Gastroesophageal sphincter (tissue), 4 donors: ENCODE results near the gene FSTL1. TPM values are rescaled to one million over a fixed set of nuclear protein-coding genes. Genes with fewer than 3 reads are reported as not detected.

Experiments used
- ATAC-seq: fragments of 150-250 bp; one replicate; pipeline ENCODE4 v1.9.1; 2016; ENCODE audit warnings: mild to moderate bottlenecking, moderate library complexity
- H3K27ac ChIP-seq, 4 donors: fragments of 200-600 bp; sonication (generic) in 3 of 4; 1 replicate in 3 of 4; 2 replicates in 1 of 4; pipeline ENCODE4 v1.5.1; 2016 to 2019
- H3K27me3 ChIP-seq: fragments of 200-600 bp; sonication (generic); one replicate; pipeline ENCODE4 v1.5.1; 2019
- H3K36me3 ChIP-seq, 2 donors: fragments of 200-600 bp; sonication (generic); one replicate each; pipeline ENCODE4 v1.5.1; 2019; ENCODE audit warnings: control low read depth in 1 of 2
- H3K4me1 ChIP-seq, 3 donors: fragments of 200-600 bp; sonication (generic); 1 replicate in 2 of 3; 2 replicates in 1 of 3; pipeline ENCODE4 v1.5.1; 2016 to 2019; ENCODE audit warnings: control low read depth in 2 of 3
- H3K4me3 ChIP-seq, 2 donors: fragments of 200-600 bp; sonication (generic); one replicate each; pipeline ENCODE4 v1.5.1; 2019; ENCODE audit warnings: mild to moderate bottlenecking in 1 of 2, moderate library complexity in 1 of 2
- H3K9me3 ChIP-seq, 3 donors: fragments of 200-600 bp; sonication (generic); one replicate each; pipeline ENCODE4 v1.5.1; 2017 to 2019; ENCODE audit warnings: control low read depth in 2 of 3
- CTCF ChIP-seq, 4 experiments: fragments of 200-600 bp in 2 of 4; fragments of 450-650 bp in 2 of 4; sonication (generic) in 1 of 4; IDR thresholded peaks; one replicate each; pipeline ENCODE4 v1.5.1; 2017 to 2019; ENCODE audit warnings: antibody characterized with exemption in 4 of 4, mild to moderate bottlenecking in 2 of 4, moderate library complexity in 2 of 4
- EP300 ChIP-seq: sonication (generic); formaldehyde crosslinking; IDR thresholded peaks from one replicate; pipeline ENCODE4 v1.6.1; 2017; ENCODE audit warnings: antibody characterized with exemption, mild to moderate bottlenecking
- POLR2A ChIP-seq, 2 donors: fragments of 450-650 bp; IDR thresholded peaks; one replicate each; pipeline ENCODE4 v1.6.1; 2017; ENCODE audit warnings: antibody characterized with exemption in 2 of 2, mild to moderate bottlenecking in 2 of 2, moderate library complexity in 1 of 2
- POLR2AphosphoS5 ChIP-seq: sonication (generic); formaldehyde crosslinking; IDR thresholded peaks from one replicate; pipeline ENCODE4 v1.6.1; 2017; ENCODE audit warnings: antibody characterized with exemption
- WGBS, 2 donors: methylation state at CpG; one replicate each; pipeline ENCODE4 v1.1.5; 2018; ENCODE audit warnings: low coverage in 1 of 2; 5-methylcytosine and 5-hydroxymethylcytosine counted together
- total RNA-seq, 4 donors: library from RNA; depleted of rRNA; stranded (reverse); fragments of >200 nt; gene quantifications; one replicate each; pipeline ENCODE4 v1.1.0, GENCODE V29; 2016

The FSTL1 gene
- total RNA-seq, 4 donors from 2014 or later = 343 to 1,189 (median 766) TPM

- peak overlapping the region in 2 of 4 donors; percentile 20 to 91 for H3K27ac ChIP-seq
- peaks cover 4 to 37% of the 10 kb centered on the region in 2 donors for H3K36me3 ChIP-seq
- WGBS, 2 donors = 66 to 67% methylated on average over 3 to 6 of the region's 6 CpGs
- H3K9me3 ChIP-seq = no peaks in the 10 kb centered on the region
- no peak for TF ChIP-seq EP300
- no peak for TF ChIP-seq POLR2AphosphoS5
- TF ChIP-seq POLR2A (IDR thresholded peaks at IDR 0.05) = no peak
- TF ChIP-seq CTCF (IDR thresholded peaks at IDR 0.05) = no peak
- H3K4me1 ChIP-seq = peaks cover 22 to 84% (median 40%) of the 10 kb centered on the region in 3 donors
- no peaks in the 10 kb centered on the region for H3K27me3 ChIP-seq
- no peak overlapping the region for H3K4me3 ChIP-seq
- no peak for ATAC-seq
Measured at GRCh38 chr3:120415756-120416155, 35.0 kb downstream of the FSTL1 start.

GRCh38 chr3:120410541-120410940 is 40.3 kb downstream of the FSTL1 start:
- no peaks in the 10 kb centered on the region for H3K27me3 ChIP-seq

GRCh38 chr3:120410116-120410515 is 40.7 kb downstream of the FSTL1 start:
- no peaks in the 10 kb centered on the region for H3K27me3 ChIP-seq
- H3K36me3 ChIP-seq = peaks cover 10 to 84% of the 10 kb centered on the region in 2 donors
- H3K27ac ChIP-seq = no peak overlapping the region
- no peak overlapping the region for H3K4me3 ChIP-seq
- H3K4me1 ChIP-seq = peaks cover 0 to 43% (median 5%) of the 10 kb centered on the region in 3 donors
- TF ChIP-seq POLR2AphosphoS5 = no peak
- TF ChIP-seq CTCF (IDR thresholded peaks at IDR 0.05) = no peak
- no peak for TF ChIP-seq POLR2A (IDR thresholded peaks at IDR 0.05)
- TF ChIP-seq EP300 = no peak
- 71% methylated on average over 1 to 3 of the region's 3 CpGs for WGBS, 2 donors
- no peak for ATAC-seq
- H3K9me3 ChIP-seq = no peaks in the 10 kb centered on the region

More at GRCh38 chr3:120410541-120410940, 40.3 kb downstream of the FSTL1 start:
- Histone ChIP-seq H3K4me1 (peaks cover 0 to 39% (median 5%) of the 10 kb centered on the region in 3 donors), H3K4me3 (no peak overlapping the region), H3K36me3 (peaks cover 10 to 84% of the 10 kb centered on the region in 2 donors), H3K27ac (peak overlapping the region in 1 of 4 donors; percentile 1), H3K9me3 (no peaks in the 10 kb centered on the region)
- no peak for ATAC-seq
- WGBS, 2 donors = 13 to 57% methylated on average over 1 of the region's 1 CpG
- no peak for TF ChIP-seq POLR2A (IDR thresholded peaks at IDR 0.05)
- no peak for TF ChIP-seq CTCF (IDR thresholded peaks at IDR 0.05)
- TF ChIP-seq EP300 = no peak
- no peak for TF ChIP-seq POLR2AphosphoS5

- no peak for ATAC-seq
- H3K27ac ChIP-seq = peak overlapping the region in 1 of 4 donors; percentile 1
- H3K27me3 ChIP-seq = no peaks in the 10 kb centered on the region
- H3K4me3 ChIP-seq = no peak overlapping the region
- no peak for TF ChIP-seq EP300
- no peak for TF ChIP-seq POLR2A (IDR thresholded peaks at IDR 0.05)
- TF ChIP-seq CTCF (IDR thresholded peaks at IDR 0.05) = no peak
- TF ChIP-seq POLR2AphosphoS5 = no peak
- WGBS, 2 donors = 64 to 79% methylated on average over 2 of the region's 2 CpGs
- peaks cover 0 to 32% (median 5%) of the 10 kb centered on the region in 3 donors for H3K4me1 ChIP-seq
- H3K9me3 ChIP-seq = no peaks in the 10 kb centered on the region
- peaks cover 15 to 98% of the 10 kb centered on the region in 2 donors for H3K36me3 ChIP-seq
Measured at GRCh38 chr3:120407508-120408287, 43.1 kb downstream of the FSTL1 start.

- ATAC-seq = no peak
- H3K27me3 ChIP-seq = no peaks in the 10 kb centered on the region
Measured at GRCh38 chr3:120404876-120405275, 45.9 kb downstream of the FSTL1 start.

More at GRCh38 chr3:120404876-120405275, 45.9 kb downstream of the FSTL1 start:
- TF ChIP-seq CTCF (IDR thresholded peaks at IDR 0.05) (no peak), POLR2AphosphoS5 (no peak), POLR2A (IDR thresholded peaks at IDR 0.05) (no peak), EP300 (no peak)
- Histone ChIP-seq H3K4me3 (no peak overlapping the region), H3K36me3 (peaks cover 13 to 99% of the 10 kb centered on the region in 2 donors), H3K9me3 (no peaks in the 10 kb centered on the region), H3K4me1 (peaks cover 0 to 5% (median 0%) of the 10 kb centered on the region in 3 donors), H3K27ac (peak overlapping the region in 1 of 4 donors; percentile 16)
- 66% methylated on average over 2 of the region's 3 CpGs; no CpG with 5 or more reads in 1 of the 2 donors for WGBS, 2 donors
